Measurements from ENCODE around the gene GPX5. TPM values are rescaled to one million over a fixed set of nuclear protein-coding genes. Genes with fewer than 3 reads are reported as not detected.

Gene GPX5
- total RNA-seq, 1 donor from 2014 or later: 4.3 TPM

GRCh38 chr6:28534875-28535274, 9.2 kb downstream of the GPX5 start:
- H3K4me1 Mint-ChIP-seq (ENCODE audit: low read depth, unreplicated experiment): peaks cover 3% of the 10 kb centered on the region
- no peaks in the 10 kb centered on the region for H3K9me3 ChIP-seq (ENCODE audit: insufficient read depth, low read depth, low read length)
- no peak overlapping the region for H3K4me2 ChIP-seq (ENCODE audit: low read length)
- no peak overlapping the region for H2AFZ ChIP-seq (ENCODE audit: low read depth, low read length)
- H3K27me3 ChIP-seq (ENCODE audit: insufficient read depth, low read length): peaks cover 6% of the 10 kb centered on the region
- no peak overlapping the region for H3K27ac ChIP-seq (ENCODE audit: low read depth, low read length)
- H3K27ac Mint-ChIP-seq (ENCODE audit: unreplicated experiment): no peak overlapping the region
- H3K4me3 Mint-ChIP-seq (ENCODE audit: unreplicated experiment): no peak overlapping the region
- no peaks in the 10 kb centered on the region for H3K36me3 Mint-ChIP-seq (ENCODE audit: low read depth, unreplicated experiment)
- H3K27me3 Mint-ChIP-seq (ENCODE audit: low read depth, unreplicated experiment): peaks cover 15% of the 10 kb centered on the region
- H3K4me1 ChIP-seq (ENCODE audit: insufficient read depth, low read length): no peaks in the 10 kb centered on the region
- no peaks in the 10 kb centered on the region for H3K79me2 ChIP-seq (ENCODE audit: insufficient read depth, low read length)
- H3K36me3 ChIP-seq (ENCODE audit: insufficient read depth, low read length): no peaks in the 10 kb centered on the region
- FAIRE-seq (no peak), DNase-seq (ENCODE audit: low read depth) (no peak)
- peaks cover 2% of the 10 kb centered on the region for H3K9me3 Mint-ChIP-seq (ENCODE audit: unreplicated experiment)
- no peaks in the 10 kb centered on the region for H4K20me1 ChIP-seq (ENCODE audit: insufficient read depth, low read length)
- no peak overlapping the region for H3K9ac ChIP-seq (ENCODE audit: low read length)
- no peak overlapping the region for H3K4me3 ChIP-seq (ENCODE audit: insufficient read depth, low read depth, low read length)
- TF ChIP-seq EZH2 (IDR thresholded peaks at IDR 0.05; ENCODE audit: insufficient read depth, low read length): no peak
- TF ChIP-seq, protein P1, sequence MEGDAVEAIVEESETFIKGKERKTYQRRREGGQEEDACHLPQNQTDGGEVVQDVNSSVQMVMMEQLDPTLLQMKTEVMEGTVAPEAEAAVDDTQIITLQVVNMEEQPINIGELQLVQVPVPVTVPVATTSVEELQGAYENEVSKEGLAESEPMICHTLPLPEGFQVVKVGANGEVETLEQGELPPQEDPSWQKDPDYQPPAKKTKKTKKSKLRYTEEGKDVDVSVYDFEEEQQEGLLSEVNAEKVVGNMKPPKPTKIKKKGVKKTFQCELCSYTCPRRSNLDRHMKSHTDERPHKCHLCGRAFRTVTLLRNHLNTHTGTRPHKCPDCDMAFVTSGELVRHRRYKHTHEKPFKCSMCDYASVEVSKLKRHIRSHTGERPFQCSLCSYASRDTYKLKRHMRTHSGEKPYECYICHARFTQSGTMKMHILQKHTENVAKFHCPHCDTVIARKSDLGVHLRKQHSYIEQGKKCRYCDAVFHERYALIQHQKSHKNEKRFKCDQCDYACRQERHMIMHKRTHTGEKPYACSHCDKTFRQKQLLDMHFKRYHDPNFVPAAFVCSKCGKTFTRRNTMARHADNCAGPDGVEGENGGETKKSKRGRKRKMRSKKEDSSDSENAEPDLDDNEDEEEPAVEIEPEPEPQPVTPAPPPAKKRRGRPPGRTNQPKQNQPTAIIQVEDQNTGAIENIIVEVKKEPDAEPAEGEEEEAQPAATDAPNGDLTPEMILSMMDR (IDR thresholded peaks at IDR 0.05; ENCODE audit: insufficient read depth, low read depth, low read length): no peak

DNA sequence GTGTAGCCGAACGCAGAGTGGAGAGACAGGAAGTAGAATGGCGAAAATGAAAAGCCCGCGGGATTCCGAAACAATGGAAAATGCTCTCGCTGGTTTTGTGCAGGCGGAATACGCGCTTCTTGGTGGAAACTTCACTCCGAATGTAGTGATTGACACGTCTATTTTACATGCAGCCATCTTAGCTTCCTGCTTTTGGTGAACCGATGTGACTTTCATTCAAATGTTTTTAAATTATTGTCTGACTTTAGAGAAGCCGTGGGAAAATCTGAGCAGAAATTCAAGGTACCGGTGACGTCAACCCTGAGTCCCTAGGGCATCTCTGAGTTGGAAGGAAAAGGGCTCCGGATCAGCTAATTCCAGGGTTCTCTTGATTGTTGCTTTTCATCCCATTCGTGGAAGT, 11.4 kb downstream of the GPX5 start:
- Histone ChIP-seq H3K4me3 (ENCODE audit: insufficient read depth, low read depth, low read length) (peak overlapping the region; percentile 68), H3K36me3 (ENCODE audit: insufficient read depth, low read length) (no peaks in the 10 kb centered on the region), H3K79me2 (ENCODE audit: insufficient read depth, low read length) (no peaks in the 10 kb centered on the region), H2AFZ (ENCODE audit: low read depth, low read length) (peak overlapping the region; percentile 61), H3K9me3 (ENCODE audit: insufficient read depth, low read depth, low read length) (no peaks in the 10 kb centered on the region), H4K20me1 (ENCODE audit: insufficient read depth, low read length) (no peaks in the 10 kb centered on the region), H3K9ac (ENCODE audit: low read length) (peak overlapping the region; percentile 23), H3K4me2 (ENCODE audit: low read length) (peak overlapping the region; percentile 81), H3K4me1 (ENCODE audit: insufficient read depth, low read length) (no peaks in the 10 kb centered on the region), H3K27me3 (ENCODE audit: insufficient read depth, low read length) (peaks cover 4% of the 10 kb centered on the region), H3K27ac (ENCODE audit: low read depth, low read length) (no peak overlapping the region)
- H3K4me1 Mint-ChIP-seq (ENCODE audit: low read depth, unreplicated experiment): peaks cover 3% of the 10 kb centered on the region
- no peak for TF ChIP-seq EZH2 (IDR thresholded peaks at IDR 0.05; ENCODE audit: insufficient read depth, low read length)
- peaks cover 13% of the 10 kb centered on the region for H3K27me3 Mint-ChIP-seq (ENCODE audit: low read depth, unreplicated experiment)
- no peak for FAIRE-seq
- DNase-seq (ENCODE audit: low read depth): no peak
- no peaks in the 10 kb centered on the region for H3K36me3 Mint-ChIP-seq (ENCODE audit: low read depth, unreplicated experiment)
- H3K9me3 Mint-ChIP-seq (ENCODE audit: unreplicated experiment): peaks cover 2% of the 10 kb centered on the region
- H3K27ac Mint-ChIP-seq (ENCODE audit: unreplicated experiment): peak overlapping the region; percentile 75
- peak overlapping the region; percentile 80 for H3K4me3 Mint-ChIP-seq (ENCODE audit: unreplicated experiment)

- Histone ChIP-seq H3K9me3 (ENCODE audit: insufficient read depth, low read depth, low read length) (no peaks in the 10 kb centered on the region), H3K4me3 (ENCODE audit: insufficient read depth, low read depth, low read length) (peak overlapping the region; percentile 68), H3K4me2 (ENCODE audit: low read length) (peak overlapping the region; percentile 81), H2AFZ (ENCODE audit: low read depth, low read length) (no peak overlapping the region), H4K20me1 (ENCODE audit: insufficient read depth, low read length) (no peaks in the 10 kb centered on the region), H3K4me1 (ENCODE audit: insufficient read depth, low read length) (no peaks in the 10 kb centered on the region), H3K27ac (ENCODE audit: low read depth, low read length) (no peak overlapping the region), H3K9ac (ENCODE audit: low read length) (no peak overlapping the region), H3K27me3 (ENCODE audit: insufficient read depth, low read length) (peaks cover 4% of the 10 kb centered on the region), H3K36me3 (ENCODE audit: insufficient read depth, low read length) (no peaks in the 10 kb centered on the region), H3K79me2 (ENCODE audit: insufficient read depth, low read length) (no peaks in the 10 kb centered on the region)
- H3K27ac Mint-ChIP-seq (ENCODE audit: unreplicated experiment): peak overlapping the region; percentile 58
- peaks cover 3% of the 10 kb centered on the region for H3K4me1 Mint-ChIP-seq (ENCODE audit: low read depth, unreplicated experiment)
- peaks cover 13% of the 10 kb centered on the region for H3K27me3 Mint-ChIP-seq (ENCODE audit: low read depth, unreplicated experiment)
- no peak for DNase-seq (ENCODE audit: low read depth)
- no peaks in the 10 kb centered on the region for H3K36me3 Mint-ChIP-seq (ENCODE audit: low read depth, unreplicated experiment)
- TF ChIP-seq, protein P1 (IDR thresholded peaks at IDR 0.05; ENCODE audit: insufficient read depth, low read depth, low read length): no peak
- TF ChIP-seq EZH2 (IDR thresholded peaks at IDR 0.05; ENCODE audit: insufficient read depth, low read length): no peak
- no peak for FAIRE-seq
- peaks cover 2% of the 10 kb centered on the region for H3K9me3 Mint-ChIP-seq (ENCODE audit: unreplicated experiment)
- H3K4me3 Mint-ChIP-seq (ENCODE audit: unreplicated experiment): peak overlapping the region; percentile 80
Observed at GRCh38 chr6:28537509-28538140, 11.9 kb downstream of the GPX5 start.
